GM18520 (cell line): ENCODE measurements around the gene SV2C.
A peak's percentile ranks its signal among the peaks of the same experiment; 100 is the strongest.

Source experiments
- ATAC-seq: cut with Tn5 transposase; IDR thresholded peaks from one replicate; pipeline ENCODE4 v1.9.1; 2021; ENCODE audit not compliant: unreplicated experiment

Gene SV2C

DNA sequence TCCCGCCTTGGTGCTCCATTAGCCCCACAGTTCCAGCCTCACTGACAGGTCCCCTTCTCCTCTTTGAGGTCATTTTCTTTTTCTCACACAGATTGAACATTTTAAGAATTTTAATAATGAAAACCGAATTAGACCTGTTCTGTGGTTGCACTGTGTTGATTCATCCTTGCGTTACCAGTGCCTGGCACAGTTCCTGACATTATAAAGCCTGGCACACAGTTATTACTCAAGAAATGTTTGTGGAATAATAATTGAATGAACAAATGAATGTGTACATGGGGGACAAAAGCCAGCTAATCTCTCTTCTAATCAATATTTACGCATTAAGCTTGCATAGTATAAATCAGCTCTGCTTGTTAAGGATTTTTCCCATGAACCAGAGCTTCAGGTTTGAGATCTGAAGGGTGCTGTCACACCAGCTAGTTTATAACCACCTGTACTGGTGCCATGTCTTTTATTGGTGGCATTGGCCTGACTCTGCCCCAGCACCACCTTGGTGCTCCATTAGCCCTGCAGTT lies 80.0 kb downstream of the SV2C start:
- no peak for ATAC-seq

DNA sequence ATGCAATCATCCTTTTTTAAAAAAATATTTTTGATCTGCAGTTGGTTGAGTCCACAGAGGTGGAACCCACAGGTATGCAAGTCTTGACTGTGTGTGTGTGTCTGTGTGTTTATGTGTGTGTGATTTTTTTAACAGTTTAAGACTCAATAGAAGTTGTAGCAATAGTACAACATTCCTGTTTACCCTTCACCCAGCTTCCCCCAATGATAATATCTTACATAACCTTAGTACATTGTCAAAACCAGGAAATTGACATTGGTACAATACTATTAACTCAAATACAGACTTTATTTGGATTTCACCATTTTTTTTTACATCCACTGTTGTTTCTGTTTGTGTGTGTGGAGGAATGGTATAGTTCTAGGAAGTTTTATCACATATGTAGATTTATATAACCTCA lies 81.8 kb downstream of the SV2C start:
- no peak for ATAC-seq

DNA sequence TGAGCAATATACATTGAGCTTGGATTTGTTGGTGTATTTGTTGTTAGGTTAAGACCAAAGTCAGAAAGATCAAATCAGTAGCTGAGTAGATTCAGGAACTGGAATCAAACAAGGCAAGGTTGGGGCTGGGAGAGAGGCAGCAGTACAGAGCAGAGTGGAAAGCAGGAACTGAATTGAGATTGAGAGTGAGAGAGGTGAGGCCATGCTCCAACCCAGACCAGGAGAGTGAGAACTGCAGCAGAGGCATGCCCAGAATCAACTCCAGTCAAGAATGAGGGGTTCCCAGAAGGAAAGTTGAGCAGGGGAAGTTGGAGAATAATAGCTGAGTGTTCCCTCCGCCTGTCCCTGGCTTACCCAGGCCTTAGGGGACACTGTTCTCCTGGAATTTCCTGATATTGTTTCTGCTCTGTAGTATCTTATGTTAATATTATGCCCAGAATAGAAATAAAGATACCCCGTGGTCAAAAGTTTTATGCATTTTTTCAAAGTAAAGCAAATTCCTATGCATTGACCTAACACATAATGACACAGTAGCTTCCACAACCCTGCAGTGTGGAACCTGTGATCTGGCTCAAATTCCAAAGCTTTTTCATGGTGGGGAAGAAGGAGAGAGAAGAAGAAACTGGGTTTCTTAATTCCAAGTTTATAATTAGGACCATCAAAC lies 82.7 kb downstream of the SV2C start:
- no peak for ATAC-seq

DNA sequence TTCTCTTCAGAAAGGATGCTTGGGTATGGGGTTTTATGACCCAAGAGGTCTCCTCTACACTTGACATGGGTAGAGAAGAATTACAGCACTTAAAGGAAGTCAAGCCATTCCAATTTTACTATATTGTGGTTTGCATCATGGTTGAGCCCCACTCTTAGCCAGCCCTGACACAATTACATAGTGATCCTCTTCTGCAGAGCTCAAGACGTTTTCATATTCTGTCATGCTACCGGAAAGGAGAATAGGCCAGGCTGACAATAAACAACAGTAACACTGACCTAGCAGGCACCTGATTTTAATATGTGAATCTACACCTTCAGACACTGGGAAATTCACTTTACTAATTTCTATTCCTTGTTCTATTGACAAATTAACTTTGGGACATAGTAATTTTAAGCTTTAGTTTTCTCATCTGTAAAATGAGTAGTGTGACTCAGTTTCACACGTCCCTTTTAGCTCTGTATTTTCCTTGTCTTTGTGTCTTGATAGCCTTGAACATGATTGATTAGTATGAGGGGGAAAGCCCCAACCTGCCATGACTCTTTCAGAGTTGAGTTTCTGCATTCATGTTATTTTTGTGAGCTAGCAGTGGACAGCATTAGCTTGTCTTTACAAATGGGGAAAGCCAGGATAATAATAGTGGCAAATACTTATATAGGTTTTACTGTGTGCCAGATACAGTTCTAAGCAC lies 83.8 kb downstream of the SV2C start:
- no peak for ATAC-seq

GRCh38 chr5:76169146-76169905 lies 86.1 kb downstream of the SV2C start:
- ATAC-seq, result no peak

DNA sequence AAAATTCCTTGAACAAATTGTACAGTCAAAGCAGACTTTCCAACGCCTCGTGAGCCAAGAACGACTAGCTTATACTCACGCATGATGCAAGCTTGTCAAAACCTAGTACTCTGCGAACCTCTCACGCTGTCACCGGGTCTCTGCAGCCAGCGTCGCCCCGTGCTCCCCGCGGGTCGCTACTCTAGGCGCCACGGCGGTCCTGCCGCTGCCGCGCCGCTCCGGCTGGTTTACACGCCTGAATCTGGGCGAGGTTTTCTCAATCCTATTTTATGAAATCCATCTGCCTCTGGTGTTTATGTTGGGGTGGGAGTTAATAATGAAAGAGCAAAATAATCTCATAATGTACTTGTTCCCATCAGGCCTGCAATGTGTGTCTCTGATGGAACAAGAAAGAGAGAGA lies 90.9 kb downstream of the SV2C start:
- ATAC-seq, result no peak

GRCh38 chr5:76175051-76175666 lies 92.0 kb downstream of the SV2C start:
- ATAC-seq, result no peak

DNA sequence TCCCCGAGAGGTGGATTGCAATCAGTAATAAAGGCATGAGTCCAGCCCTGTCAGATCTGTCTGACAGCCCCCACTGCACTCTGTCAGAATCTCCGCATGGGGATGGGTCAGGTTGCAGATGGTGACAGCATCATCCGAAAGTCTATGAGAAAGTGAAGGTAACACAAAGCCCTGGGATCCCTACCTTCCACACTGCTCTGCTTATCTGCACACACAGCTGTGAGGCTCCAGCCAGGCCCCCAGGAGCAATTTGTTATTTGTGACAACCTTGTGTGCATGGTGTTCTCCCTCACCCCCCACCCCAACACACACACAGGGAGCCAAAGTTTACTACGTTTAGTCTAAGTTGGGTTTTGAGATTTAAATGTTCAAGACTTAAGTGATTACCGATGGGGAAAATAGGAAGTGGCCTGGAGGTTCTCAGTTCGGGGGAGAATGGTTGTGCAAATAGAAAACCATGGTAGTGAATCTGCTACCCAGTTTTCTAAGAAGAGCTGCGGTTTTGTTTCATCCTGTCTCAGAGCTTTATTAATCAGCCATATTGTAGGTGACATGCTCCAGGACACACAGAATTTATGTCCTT lies 92.7 kb downstream of the SV2C start:
- no peak for ATAC-seq

DNA sequence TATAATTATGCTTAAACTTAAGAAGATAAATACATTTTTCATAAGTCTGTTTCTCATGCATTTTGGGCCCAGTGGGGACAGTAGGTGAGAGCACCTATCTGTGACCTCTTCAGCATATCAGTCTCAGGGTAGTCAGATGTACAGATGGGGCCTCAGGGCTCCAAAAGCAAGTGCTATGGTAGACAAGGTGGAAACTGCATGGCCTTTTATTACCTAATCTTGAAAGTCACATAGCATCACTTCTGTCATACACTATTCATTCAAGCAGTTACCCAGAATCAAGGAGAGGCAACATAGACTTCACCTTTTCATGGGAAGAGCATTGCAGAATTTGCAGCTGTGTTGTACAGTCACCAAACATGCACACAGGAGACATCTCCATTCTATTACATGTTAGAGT lies 94.8 kb downstream of the SV2C start:
- ATAC-seq, result no peak

- ATAC-seq, result no peak
Measured at GRCh38 chr5:76178913-76179312, 95.7 kb downstream of the SV2C start.

- peak; percentile 66 for ATAC-seq
Measured at GRCh38 chr5:76180814-76181805, 97.9 kb downstream of the SV2C start.

GRCh38 chr5:76187386-76187785 lies 104.2 kb downstream of the SV2C start:
- ATAC-seq, result no peak

GRCh38 chr5:76190356-76190755 lies 107.2 kb downstream of the SV2C start:
- no peak for ATAC-seq

DNA sequence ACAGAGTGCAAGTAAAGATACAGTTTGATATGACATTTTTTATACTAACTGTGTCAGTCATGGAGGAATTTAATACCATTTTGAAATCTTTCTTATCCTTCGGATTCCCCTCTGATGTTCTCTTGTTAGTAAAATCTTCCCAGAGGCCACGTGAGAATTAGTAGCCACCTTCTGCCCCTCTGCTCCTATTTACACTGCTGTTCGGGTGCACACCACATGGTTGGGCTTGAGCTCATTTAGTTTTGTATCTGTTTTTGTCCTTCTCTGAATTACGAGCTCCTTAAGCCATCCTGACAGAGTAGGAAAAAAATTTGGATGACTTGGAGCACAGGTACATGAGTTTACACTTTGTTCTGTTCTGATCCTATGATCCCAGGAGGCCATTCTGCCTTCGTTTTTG lies 109.7 kb downstream of the SV2C start:
- ATAC-seq, result no peak

DNA sequence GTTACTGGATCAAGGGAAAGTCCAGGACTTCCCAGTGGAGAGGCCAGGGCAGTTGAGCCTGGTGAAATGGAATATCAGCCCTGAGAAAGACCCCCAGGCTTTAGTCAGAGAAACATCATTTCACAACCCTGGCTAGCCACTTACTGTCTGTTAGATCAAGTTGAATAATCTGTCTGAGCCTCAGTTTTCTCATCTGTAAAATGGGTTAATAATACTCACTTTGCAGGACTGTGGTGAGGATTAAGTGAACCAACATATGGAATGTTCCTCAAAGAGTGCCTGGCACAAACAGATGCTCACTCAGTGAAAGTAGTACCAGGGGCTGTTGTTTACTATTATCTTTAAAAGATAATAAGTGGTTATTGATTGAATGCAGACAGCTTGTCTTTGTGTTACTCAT lies 110.5 kb downstream of the SV2C start:
- no peak for ATAC-seq

- no peak for ATAC-seq
Measured at GRCh38 chr5:76194340-76194739, 111.2 kb downstream of the SV2C start.

GRCh38 chr5:76196457-76196856 lies 113.3 kb downstream of the SV2C start:
- ATAC-seq, result no peak

DNA sequence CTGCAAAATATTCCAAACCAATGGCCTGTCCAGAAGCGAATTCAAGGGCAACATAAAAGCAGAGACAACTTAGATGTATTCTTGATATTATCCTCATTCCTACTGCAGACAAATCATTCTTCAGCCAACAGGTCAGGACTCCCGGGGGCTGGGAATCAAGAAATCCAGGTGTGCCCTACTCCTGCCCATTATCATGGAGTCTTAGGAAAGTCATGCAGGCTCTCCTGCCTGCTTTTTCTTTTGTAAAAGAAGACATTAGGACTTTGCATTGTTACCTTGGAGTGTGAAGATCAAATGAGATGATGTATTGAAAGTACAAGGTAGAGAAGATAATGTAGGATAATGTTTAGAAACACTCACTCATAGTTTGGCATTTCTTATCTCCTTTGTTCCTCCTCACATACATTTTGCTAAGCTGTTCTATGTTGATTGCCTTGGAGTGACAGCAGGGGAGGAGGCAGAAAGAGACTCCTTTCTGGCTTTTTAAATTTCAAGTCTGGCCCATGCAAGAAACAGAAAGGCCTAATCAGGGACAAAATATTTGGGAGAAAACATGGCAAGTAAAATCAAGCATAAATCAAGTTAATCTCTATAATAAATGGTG lies 113.8 kb downstream of the SV2C start:
- ATAC-seq, result no peak

DNA sequence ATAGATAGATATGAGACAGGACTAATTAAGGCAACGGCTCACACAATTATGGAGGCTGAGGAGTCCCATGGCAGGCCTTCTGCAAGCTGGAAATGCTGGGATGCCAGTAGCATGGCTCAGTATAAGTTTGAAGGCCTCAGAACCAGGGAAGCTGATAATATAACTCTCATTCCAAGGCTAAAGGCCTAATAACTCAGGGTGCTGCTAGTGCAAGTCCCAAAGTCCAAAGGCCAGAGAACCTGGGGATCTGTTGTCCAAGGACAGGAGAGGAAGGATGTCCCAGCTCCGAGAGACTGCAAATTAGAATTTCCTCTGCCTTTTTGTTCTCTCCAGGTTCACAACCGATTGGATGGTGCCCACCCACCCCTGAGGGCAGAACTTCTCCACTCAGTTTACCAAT lies 114.5 kb downstream of the SV2C start:
- ATAC-seq, result no peak
